Stimulated activated naive B cell treated with anti-CD40 and anti-IgM and Interleukin-4, amounts not matched to agents 10 μg/mL and 1 μg/mL and 100 μg/mL, for 72 hours (primary cell): ENCODE data around the gene PRDM8.
"Not testable (repeated sequence)": the region's sequence is repeated elsewhere in the genome, so short reads cannot be mapped to it uniquely, and the experiment has no call there.

Experiments
- ATAC-seq, 2 donors: fragments of 150-1000 bp; cut with Tn5 transposase; replicated peaks; 2 replicates each; pipeline ENCODE4 v1.10.0; 2021; ENCODE audit warnings: moderate library complexity in 1 of 2
- DNase-seq: peaks from one replicate; pipeline ENCODE4 v3.0.0; 2021
- H3K27ac Mint-ChIP-seq: one replicate; pipeline ENCODE4 v1.8.0; 2022; ENCODE audit warnings: mild to moderate bottlenecking, mixed read lengths
- H3K27me3 Mint-ChIP-seq, 2 donors: one replicate each; pipeline ENCODE4 v1.8.0; 2022; ENCODE audit warnings: mixed read lengths in 2 of 2
- H3K36me3 Mint-ChIP-seq, 2 donors: one replicate each; pipeline ENCODE4 v1.8.0; 2022; ENCODE audit warnings: mixed read lengths in 2 of 2, mild to moderate bottlenecking in 1 of 2
- H3K4me1 Mint-ChIP-seq, 2 donors: one replicate each; pipeline ENCODE4 v1.8.0; 2022; ENCODE audit warnings: mixed read lengths in 2 of 2, mild to moderate bottlenecking in 1 of 2
- H3K4me3 Mint-ChIP-seq, 2 donors: one replicate each; pipeline ENCODE4 v1.8.0; 2022; ENCODE audit warnings: mild to moderate bottlenecking in 2 of 2, mixed read lengths in 2 of 2, moderate library complexity in 1 of 2
- H3K9me3 Mint-ChIP-seq, 2 donors: one replicate each; pipeline ENCODE4 v1.8.0; 2022; ENCODE audit warnings: mixed read lengths in 2 of 2, mild to moderate bottlenecking in 1 of 2

PRDM8 gene

DNA sequence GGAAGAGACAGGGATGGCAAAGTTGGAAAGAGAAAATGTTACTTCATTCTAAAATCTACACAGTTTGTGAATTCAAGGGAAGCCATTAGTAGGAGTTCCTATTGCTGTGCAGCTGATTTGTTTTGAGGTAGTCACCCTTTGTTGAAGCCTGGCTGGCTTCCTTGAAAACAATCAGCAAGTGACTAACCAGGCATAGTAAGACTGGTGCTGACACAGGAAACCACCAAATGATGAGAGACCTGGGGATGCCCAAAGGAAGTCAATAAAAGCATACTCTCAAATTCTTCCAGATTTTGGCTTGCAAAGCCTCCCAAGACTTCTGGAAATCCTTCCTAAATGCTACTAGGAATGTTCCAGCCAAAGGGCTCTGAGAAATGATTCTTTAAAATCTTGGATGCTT is 23.9 kb upstream of the PRDM8 start:
- no peak for DNase-seq
- Mint-ChIP-seq H3K4me1 (peaks cover 38 to 70% of the 10 kb centered on the region in 2 donors), H3K27me3 (no peaks in the 10 kb centered on the region), H3K27ac (peak overlapping the region; percentile 84), H3K36me3 (no peaks in the 10 kb centered on the region), H3K4me3 (peak overlapping the region; percentile 18 to 56), H3K9me3 (peaks cover 0 to 3% of the 10 kb centered on the region in 2 donors)
- ATAC-seq: peak; percentile 84 to 90

DNA sequence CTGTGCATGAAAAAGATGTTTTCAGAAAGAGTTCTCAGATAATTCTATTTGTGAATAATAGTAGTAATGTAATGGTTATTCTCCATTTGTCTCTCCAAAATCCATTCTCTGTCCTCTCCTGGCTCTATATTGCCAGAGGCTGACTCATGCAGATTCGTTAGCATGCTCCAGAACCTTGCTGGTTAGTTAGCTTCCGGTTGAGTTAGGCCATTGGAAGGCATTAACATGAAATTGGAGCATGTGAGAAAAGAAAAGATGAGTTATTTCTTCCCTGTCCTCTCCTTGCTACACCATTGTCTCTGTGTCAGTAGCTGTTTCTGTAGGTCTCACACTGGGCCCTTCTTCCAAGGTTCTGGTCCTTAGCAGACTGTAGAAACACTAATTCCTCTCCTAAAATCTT is 23.5 kb upstream of the PRDM8 start:
- H3K4me3 Mint-ChIP-seq: no peak overlapping the region
- peaks cover 38 to 70% of the 10 kb centered on the region in 2 donors for H3K4me1 Mint-ChIP-seq
- H3K36me3 Mint-ChIP-seq: peaks cover 0 to under 1% of the 10 kb centered on the region in 2 donors
- no peak for ATAC-seq
- H3K27me3 Mint-ChIP-seq: no peaks in the 10 kb centered on the region
- peak overlapping the region; percentile 10 for H3K27ac Mint-ChIP-seq
- DNase-seq: no peak
- H3K9me3 Mint-ChIP-seq: peaks cover 0 to 3% of the 10 kb centered on the region in 2 donors

DNA sequence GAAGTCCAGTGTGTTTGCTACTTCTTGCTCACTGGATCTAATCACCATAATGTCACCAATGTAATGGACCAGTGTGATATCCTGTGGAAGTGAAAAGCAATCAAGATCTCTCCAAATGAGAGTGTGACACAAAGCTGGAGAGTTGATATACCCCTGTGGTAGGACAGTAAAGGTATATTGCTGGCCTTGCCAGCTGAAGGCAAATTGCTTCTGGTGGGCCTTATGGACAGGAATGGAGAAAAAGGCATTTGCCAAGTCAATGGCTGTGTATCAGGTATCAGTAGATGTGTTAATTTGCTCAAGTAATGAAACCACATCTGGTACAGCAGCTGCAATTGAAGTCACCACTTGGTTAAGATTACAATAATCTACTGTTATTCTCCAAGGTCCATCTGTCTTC is 19.5 kb upstream of the PRDM8 start:
- H3K4me1 Mint-ChIP-seq: peaks cover 39 to 79% of the 10 kb centered on the region in 2 donors
- H3K27ac Mint-ChIP-seq, H3K36me3 Mint-ChIP-seq, H3K27me3 Mint-ChIP-seq, H3K4me3 Mint-ChIP-seq, ATAC-seq, DNase-seq: not testable (repeated sequence)
- peaks cover 9 to 14% of the 10 kb centered on the region in 2 donors for H3K9me3 Mint-ChIP-seq

DNA sequence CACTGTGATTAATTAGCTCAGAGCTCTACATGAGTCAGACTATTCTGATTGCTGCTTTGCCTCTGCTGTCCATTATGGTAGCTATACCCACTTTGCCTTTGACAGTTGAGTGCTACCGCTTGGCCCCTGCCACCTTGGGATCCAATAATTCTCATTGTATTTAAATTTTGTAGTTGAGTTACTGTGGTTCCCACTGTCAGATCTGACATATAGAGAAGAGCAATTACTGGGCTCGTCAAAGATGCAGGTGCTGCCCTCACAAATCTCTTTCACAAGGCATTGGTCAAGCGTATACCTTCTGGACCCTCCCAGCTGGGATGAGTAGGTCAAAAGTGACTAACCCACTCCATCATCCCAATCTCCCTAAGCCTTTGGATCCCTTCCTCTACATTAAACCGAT is 18.3 kb upstream of the PRDM8 start:
- Mint-ChIP-seq H3K36me3 (peaks cover 4 to 8% of the 10 kb centered on the region in 2 donors), H3K9me3 (peaks cover 9 to 14% of the 10 kb centered on the region in 2 donors), H3K4me3 (no peak overlapping the region), H3K27me3 (no peaks in the 10 kb centered on the region), H3K4me1 (peaks cover 38 to 74% of the 10 kb centered on the region in 2 donors), H3K27ac (no peak overlapping the region)
- DNase-seq: no peak
- ATAC-seq: no peak

DNA sequence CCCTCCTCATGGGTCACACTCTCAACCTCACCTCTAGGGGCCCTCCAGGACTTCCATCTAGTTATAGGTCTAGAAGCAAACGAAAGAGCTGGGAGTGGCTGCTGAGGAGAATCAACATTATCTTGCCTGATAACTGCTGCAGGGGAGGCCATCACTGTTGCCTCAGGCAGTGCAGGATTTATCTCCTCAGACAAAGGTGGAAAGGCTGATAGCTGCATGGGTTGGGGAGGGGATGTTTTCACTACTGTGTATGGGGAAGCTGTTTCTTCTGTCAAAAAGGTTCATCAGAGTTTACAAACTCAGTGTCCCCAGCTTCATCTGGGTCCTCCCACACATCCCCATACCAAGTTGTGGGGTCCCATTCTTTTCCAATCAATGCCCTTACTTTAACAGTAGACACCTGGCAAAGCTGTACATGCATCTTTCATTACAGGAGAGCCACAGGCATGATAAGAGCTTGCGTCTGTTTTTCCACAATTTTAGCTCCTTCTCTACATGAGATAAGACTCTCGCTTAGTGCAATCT is 17.6 kb upstream of the PRDM8 start:
- no peak for DNase-seq
- H3K9me3 Mint-ChIP-seq: peaks cover 9 to 14% of the 10 kb centered on the region in 2 donors
- ATAC-seq: no peak
- H3K36me3 Mint-ChIP-seq: peaks cover 4 to 8% of the 10 kb centered on the region in 2 donors
- H3K27me3 Mint-ChIP-seq: no peaks in the 10 kb centered on the region
- peaks cover 34 to 67% of the 10 kb centered on the region in 2 donors for H3K4me1 Mint-ChIP-seq
- H3K27ac Mint-ChIP-seq: no peak overlapping the region
- no peak overlapping the region for H3K4me3 Mint-ChIP-seq

DNA sequence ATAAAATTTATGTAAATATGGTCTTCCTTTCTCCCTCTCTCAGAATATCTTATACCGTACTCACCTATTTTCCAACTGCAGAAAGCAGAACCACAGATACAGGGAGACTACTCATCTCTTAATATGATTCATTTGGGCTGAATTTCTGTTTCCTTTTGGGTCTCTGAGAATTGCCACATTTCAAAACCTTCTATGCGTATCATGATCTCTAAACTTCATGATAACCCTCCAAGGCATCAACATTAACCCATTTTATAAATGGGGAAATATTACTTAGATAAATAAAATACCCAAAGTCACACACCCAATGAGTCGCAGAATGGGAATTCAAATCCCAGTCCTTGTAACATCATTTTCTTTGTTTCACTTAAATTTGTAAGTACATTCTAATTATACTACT is 16.6 kb upstream of the PRDM8 start:
- peaks cover 33 to 65% of the 10 kb centered on the region in 2 donors for H3K4me1 Mint-ChIP-seq
- no peak overlapping the region for H3K27ac Mint-ChIP-seq
- peaks cover 4 to 8% of the 10 kb centered on the region in 2 donors for H3K36me3 Mint-ChIP-seq
- H3K4me3 Mint-ChIP-seq: no peak overlapping the region
- ATAC-seq (peak in 1 of 2 donors; percentile 14), DNase-seq (no peak)
- H3K27me3 Mint-ChIP-seq: no peaks in the 10 kb centered on the region
- peaks cover 9 to 14% of the 10 kb centered on the region in 2 donors for H3K9me3 Mint-ChIP-seq

DNA sequence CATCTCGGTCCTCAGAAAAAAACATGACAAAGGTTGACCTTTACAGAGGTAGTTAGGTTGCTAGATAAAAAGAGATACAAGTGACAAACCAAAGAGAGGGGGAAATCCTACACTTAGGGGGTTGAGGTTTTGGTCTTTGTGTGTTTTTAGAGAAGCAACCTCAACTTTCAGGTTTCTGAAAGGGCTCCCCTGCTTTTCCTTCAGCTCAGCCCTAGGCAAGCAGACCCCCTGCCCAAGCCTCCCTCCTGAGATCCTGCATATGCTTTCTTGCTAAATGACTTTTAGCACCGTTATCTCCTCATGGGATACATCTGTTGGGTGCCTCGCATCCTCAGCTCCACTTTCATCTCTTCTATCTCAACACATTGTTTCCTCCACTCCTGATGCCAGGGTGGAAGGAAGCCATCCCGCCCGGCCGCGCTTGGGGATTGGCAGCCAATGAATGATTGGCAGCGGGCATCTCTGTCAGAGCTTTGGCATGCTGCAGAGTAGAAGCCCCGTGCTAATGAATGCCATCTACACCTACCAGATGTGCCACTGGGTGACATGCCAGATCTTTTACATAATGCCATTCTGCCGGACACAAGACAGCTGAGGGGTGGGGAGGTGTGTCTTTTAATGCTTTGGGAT is 15.0 kb upstream of the PRDM8 start:
- no peaks in the 10 kb centered on the region for H3K27me3 Mint-ChIP-seq
- peaks cover 9 to 10% of the 10 kb centered on the region in 2 donors for H3K9me3 Mint-ChIP-seq
- DNase-seq (no peak), ATAC-seq (peak; percentile 49 to 56)
- peaks cover 32 to 62% of the 10 kb centered on the region in 2 donors for H3K4me1 Mint-ChIP-seq
- H3K36me3 Mint-ChIP-seq: peaks cover 7 to 8% of the 10 kb centered on the region in 2 donors
- peak overlapping the region; percentile 77 for H3K27ac Mint-ChIP-seq
- H3K4me3 Mint-ChIP-seq: peak overlapping the region; percentile 59 to 64

DNA sequence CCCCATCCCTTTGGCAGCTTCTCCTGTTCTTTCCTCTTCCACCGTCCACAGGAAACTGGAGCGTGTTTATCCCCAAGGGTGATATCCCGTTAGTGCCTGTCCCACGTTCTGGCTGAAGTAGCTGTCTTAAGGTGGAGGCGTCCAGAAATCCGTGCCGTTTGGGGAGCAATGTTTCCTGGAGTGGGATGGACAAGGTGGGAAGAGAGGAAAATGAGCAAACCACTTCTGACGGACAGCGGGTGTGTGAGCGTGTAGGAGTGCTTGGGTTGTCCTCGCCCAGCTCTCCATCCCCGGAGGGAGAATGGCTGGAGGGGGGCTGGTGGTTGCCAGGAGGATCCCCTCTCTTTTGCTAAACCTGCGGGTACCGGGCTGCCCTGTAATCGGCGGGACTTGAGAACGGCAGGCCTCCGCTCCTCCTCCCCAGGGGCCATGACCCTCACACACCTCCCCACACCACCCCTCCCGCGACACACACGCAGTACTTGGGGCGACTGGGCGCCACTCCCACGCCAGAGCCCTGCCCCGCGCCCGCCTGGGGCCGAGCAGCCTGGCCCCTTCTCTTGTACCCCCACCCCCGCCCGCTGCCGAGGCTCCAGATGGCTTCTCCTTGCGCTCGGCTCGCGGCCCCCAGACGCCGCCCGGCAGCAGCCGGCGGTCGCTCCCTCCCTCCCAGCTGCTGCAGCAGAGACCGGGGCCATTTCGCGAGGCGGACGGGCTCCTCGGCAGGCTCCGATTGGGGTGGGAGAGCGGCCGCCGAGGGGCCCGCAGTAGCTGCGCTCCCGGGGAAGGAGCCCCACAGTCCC is 13.9 kb upstream of the PRDM8 start:
- ATAC-seq: peak; percentile 45 to 49
- H3K4me3 Mint-ChIP-seq: peak overlapping the region; percentile 92 to 93
- peak overlapping the region; percentile 94 for H3K27ac Mint-ChIP-seq
- peaks cover 32 to 61% of the 10 kb centered on the region in 2 donors for H3K4me1 Mint-ChIP-seq
- H3K9me3 Mint-ChIP-seq: peaks cover 9 to 10% of the 10 kb centered on the region in 2 donors
- no peaks in the 10 kb centered on the region for H3K27me3 Mint-ChIP-seq
- H3K36me3 Mint-ChIP-seq: peaks cover 8 to 12% of the 10 kb centered on the region in 2 donors
- DNase-seq: no peak

DNA sequence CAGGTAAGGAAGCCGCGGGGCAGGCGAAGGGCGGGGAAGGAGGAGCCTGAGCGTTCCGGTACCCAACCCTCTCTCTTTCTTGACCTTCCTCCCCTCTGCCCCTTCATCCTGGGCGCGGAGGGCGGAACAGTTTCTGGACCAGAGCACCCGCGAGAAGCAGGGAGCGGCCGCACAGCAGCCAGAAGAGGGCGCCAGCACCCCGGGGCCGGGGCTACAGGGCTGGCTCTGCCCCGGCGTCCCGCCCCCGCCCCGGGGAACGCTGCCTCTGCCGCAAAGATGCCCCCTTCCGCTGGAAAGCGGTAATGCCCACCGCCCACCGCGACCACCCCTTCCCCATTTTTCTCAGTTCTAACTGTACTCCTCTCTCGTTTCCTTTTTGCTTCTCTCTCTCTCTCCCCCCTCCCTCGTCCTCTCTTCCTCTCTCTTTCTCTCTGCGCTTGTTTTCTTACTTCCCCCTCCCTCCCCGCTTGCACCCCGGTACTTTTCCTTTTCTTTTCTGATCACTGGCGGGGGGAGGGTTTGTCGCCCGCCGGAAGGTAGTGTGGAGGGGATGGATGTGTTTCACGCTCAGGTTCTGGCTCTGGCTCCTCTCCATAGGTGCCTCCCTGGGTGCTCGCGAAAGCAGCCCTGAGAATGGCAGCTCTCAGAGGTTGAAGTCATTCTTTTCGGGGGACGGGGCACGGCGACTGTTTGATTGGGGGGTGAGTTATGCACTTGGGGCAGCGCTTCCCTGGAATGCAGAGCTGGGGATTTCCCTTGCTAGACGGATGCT is 13.1 kb upstream of the PRDM8 start:
- H3K4me3 Mint-ChIP-seq: peak overlapping the region; percentile 92 to 93
- H3K27ac Mint-ChIP-seq: peak overlapping the region; percentile 94
- peaks cover 7 to 8% of the 10 kb centered on the region in 2 donors for H3K9me3 Mint-ChIP-seq
- ATAC-seq (peak; percentile 84 to 87), DNase-seq (peak; percentile 93)
- H3K27me3 Mint-ChIP-seq: no peaks in the 10 kb centered on the region
- peaks cover 32 to 59% of the 10 kb centered on the region in 2 donors for H3K4me1 Mint-ChIP-seq
- peaks cover 4 to 11% of the 10 kb centered on the region in 2 donors for H3K36me3 Mint-ChIP-seq

DNA sequence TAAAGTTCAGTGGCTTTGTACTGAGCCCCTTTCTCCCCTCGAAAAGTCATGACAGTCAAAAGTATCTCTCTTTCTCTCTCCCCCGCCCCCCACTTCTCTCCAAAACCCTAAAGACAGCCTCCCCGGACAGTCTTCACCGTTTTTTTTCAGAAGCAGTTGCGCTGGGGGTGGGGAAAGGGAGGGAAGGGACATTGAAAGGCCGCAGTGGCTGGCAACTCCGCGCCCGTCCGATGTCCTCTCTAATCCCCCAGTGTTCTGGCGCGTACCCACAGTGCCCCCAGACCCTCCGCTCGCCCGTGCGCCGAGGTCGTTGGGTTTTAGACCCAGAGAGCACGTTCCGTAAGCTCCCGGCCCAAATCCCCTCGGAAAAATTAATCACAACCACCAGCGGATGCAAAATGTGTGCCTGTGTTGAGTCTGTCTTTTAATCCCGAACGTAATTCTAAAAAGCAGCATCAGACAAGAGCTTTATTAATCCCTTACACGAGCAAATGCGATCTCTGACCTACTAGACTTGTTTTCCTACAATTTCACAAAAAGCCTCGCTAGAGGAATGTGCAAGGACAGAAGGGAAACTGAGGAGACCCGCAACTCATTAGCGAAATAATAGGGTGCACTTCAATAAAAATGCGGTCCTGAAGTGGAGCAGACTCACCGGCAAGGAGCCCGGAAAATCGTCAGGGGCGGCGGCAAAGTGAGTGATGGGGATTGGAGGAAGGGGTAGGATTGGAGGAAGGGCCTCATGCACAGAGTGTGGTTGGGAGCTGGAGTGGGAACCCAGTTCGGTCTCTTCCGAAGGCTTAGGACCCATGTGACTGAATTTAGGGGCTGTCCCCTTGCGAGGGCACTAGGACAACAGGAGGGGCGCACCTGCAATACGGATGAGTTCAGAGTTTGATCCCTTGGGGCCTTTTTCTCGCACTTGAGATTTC is 12.2 kb upstream of the PRDM8 start:
- Mint-ChIP-seq H3K36me3 (peaks cover 4 to 8% of the 10 kb centered on the region in 2 donors), H3K27me3 (no peaks in the 10 kb centered on the region), H3K4me1 (peaks cover 30 to 50% of the 10 kb centered on the region in 2 donors), H3K27ac (peak overlapping the region; percentile 94), H3K9me3 (no peaks in the 10 kb centered on the region), H3K4me3 (peak overlapping the region; percentile 92 to 93)
- peak in 1 of 2 donors; percentile 4 for ATAC-seq
- no peak for DNase-seq

DNA sequence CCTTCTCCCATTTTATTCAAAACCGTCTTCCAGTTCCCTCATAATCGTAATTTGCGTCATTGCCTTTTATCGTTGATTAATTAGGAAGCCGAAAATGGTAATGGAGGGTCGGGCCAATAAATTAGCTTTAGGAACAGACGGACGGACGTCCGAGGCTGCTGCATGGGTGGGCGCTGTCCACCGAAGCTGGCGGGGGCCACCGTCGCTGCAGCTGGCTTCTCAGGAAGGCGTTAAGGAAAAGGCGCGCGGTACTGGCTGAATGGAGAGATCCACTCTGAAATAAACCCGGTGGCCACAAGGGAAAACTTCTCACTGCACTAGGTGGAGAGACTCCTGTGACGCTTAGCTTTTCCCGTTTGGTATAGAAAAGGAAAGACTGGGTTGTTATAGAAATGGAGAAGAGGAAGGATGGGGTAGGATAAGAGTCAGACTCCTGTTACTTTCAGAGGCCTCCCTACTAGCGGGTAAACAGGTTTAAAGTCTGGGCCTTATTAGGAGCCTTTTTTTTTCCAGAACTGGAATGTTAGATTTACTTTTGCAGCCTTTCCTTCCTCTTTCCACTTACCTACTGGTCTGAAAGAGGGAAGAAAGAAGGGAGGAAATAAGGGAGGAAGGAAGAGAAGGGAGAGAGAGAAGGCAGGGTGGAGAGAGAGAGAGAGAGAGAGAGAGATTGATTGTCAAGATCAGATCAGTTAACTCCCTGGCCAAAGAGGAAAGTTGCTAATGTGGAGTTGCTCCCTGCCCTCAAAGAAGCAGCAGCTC is 11.3 kb upstream of the PRDM8 start:
- Mint-ChIP-seq H3K9me3 (no peaks in the 10 kb centered on the region), H3K36me3 (peaks cover 5 to 11% of the 10 kb centered on the region in 2 donors), H3K4me1 (peaks cover 26 to 42% of the 10 kb centered on the region in 2 donors), H3K4me3 (peak overlapping the region; percentile 92 to 93), H3K27me3 (no peaks in the 10 kb centered on the region), H3K27ac (no peak overlapping the region)
- DNase-seq: no peak
- ATAC-seq: no peak

DNA sequence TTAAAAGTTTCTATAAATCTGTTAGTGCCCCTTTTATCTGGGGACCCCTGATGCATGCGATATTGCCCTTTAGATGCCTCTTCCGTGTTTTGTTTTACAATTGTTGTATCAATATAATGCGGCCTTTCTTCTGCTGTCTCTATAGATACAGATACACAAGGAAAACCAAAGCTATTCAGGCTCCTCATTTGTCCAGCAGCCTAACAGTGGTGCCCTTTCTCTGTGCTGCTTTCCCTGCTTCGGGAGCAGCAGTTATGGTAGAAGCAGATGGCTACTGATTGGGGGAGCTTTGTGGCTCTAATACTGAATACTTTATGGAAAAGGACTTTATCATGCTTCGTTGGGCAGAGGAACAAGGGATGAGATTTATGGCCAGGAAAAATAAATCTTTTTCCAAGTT is 10.6 kb upstream of the PRDM8 start:
- H3K27me3 Mint-ChIP-seq: no peaks in the 10 kb centered on the region
- no peak overlapping the region for H3K27ac Mint-ChIP-seq
- no peaks in the 10 kb centered on the region for H3K9me3 Mint-ChIP-seq
- H3K4me1 Mint-ChIP-seq: peaks cover 23 to 37% of the 10 kb centered on the region in 2 donors
- no peak overlapping the region for H3K4me3 Mint-ChIP-seq
- DNase-seq: no peak
- no peak for ATAC-seq
- H3K36me3 Mint-ChIP-seq: peaks cover 5 to 11% of the 10 kb centered on the region in 2 donors
